ENCODE measurements around the gene EXD2.
"Not testable (repeated sequence)": the region's sequence is repeated elsewhere in the genome, so short reads cannot be mapped to it uniquely, and the experiment has no call there.

EXD2 gene, protein sequence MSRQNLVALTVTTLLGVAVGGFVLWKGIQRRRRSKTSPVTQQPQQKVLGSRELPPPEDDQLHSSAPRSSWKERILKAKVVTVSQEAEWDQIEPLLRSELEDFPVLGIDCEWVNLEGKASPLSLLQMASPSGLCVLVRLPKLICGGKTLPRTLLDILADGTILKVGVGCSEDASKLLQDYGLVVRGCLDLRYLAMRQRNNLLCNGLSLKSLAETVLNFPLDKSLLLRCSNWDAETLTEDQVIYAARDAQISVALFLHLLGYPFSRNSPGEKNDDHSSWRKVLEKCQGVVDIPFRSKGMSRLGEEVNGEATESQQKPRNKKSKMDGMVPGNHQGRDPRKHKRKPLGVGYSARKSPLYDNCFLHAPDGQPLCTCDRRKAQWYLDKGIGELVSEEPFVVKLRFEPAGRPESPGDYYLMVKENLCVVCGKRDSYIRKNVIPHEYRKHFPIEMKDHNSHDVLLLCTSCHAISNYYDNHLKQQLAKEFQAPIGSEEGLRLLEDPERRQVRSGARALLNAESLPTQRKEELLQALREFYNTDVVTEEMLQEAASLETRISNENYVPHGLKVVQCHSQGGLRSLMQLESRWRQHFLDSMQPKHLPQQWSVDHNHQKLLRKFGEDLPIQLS

DNA sequence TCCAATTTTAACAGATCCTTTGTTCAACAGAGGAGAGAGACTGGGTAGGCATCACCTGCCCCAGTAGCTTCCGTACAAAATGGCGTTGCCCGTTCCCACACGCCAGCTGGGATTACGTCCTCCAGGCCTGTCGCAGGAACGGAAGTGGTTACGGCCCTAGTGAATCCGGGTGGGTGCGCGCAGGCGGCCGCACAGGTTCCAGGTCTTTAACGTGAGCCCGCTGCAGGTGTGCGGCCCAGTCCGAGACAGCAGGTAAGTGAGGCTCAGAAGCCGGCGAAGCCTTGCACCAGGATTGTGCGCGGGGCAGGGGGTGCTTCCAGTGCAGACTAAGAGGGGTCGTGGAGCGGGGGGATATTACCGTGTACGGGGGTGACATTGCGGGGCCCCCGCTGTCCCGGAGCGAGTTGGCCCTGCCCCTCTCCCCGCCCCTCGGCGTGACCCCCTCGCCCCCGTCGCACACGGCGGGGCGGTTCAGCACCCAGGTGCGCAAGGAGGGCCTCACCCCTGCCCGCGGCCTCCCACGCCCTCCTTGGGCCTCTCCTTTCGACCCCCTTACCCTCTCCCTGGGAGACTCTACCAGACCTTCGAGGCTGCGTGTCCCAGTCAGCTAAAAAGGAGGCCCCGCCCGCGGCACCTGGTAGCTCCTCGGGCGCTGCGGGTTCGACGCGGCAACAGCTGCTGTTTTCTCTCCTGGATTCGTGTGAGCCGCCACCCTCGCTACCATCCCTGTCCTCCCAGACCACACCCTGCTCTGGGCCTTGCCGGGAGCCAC is at the start of gene EXD2:
TSS of gene EXD2 (plus strand) at position 159 of the 772 bp plus-strand sequence. CDS start 17,973 bp downstream, outside the sequence.
- DNase-seq, result peak; percentile 68

DNA sequence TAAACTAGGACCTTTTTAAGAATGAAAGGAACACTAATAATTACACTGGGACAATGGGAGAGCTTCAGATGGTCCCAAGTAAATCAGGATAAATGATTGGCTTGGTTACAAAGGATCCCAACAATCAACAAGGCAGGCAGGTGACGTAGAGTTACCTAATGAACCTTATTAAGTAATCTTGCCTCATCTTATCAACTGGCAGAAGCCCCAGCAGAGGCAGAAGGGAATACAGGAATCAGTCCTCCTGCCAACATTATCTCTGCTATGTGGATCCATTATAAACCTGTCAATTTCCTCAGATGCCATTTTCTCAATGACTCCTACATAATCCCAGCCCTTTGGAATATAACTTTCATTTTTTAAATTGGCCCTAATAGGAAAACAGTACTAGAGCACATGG is 49.7 kb upstream of the EXD2 start:
- no peak for DNase-seq

DNA sequence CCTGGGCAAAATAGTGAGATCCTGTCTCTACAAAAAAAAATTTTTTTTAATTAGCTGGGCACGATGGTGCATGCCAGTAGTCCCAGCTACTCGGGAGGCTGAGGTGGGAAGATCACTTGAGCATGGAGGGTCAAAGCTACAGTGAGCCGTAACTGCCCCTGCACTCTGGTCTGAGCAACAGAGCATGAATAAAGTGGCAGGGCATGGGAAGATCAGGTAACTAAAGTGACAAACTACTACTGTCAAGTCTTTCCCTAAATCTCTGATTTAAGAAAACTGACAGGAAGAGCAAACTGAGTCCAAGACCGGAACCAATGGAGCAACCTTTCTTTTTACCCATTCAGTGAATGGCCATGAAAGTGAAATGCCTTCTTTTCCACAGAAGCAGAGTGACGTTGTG is 49.2 kb upstream of the EXD2 start:
- no peak for DNase-seq

DNA sequence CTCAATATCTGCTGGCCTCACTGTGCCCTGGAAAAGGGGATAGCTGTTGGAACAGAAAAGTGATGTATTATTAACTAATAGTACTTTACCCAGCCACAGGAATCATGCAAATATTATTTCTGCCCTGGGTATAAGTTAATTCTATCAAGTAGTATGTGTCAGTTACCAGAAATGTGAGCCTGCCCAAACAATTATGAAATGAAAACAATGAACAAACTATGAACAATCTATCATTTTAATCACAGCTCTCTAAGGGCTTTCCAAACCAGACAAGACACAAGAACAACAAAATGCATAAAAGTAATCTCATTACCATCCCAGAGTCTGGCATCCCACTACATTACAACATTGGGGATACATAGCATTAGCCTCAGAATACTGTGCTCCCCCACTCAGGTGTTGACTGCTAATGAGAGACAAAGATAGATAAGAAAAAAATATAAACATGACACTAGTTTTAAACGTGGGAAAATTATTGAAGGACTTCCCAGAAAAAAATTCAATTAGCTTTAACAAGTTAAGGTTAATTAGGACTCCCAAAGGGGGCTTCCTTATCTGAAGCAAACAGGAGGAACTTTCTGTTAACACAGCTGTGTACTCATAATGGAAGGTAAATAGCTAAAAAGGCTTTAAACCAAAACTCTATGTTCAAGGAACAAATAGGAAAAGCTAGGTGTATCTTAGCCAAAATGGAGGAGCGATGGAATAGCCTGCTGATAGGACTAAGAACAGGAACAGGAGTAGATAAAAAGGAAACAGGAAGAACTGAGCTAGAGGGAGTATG is 41.6 kb upstream of the EXD2 start:
- DNase-seq, result peak; percentile 42

DNA sequence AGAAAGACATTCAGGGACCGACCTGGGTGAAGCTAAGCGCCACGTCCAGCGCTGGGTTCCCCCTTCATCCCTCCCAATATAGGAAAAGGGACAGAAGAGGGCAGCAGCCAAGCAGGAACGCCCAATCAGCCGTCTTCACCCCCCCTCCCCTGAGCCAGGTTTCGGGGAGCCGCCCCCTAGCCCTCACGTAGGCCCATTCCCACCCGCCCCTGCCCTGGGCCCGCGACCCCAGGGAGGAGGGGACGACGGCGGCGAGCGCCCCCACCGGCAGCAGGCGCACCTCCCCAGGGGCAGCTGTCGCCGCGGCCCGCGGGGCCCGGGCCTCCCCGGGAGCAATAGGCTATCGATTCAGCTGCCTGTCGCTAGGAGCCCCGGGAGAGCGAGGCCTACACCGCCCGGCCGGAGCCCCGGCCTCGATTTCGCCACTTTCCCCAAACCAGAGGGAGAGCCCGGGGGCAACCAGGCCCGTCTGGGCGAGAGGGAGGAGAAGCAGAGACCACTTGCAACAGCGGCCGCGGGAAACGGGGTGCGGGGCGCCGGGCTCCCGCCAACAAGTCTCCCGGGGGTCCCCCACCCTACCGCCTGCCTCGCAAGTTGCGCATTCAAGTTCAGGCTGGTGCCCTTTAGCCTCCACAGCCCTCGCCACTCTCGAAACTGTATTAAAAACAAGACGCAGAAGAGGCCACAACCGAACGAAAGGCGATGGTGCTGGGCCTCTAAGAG is 39.7 kb upstream of the EXD2 start:
- peak; percentile 76 for DNase-seq

DNA sequence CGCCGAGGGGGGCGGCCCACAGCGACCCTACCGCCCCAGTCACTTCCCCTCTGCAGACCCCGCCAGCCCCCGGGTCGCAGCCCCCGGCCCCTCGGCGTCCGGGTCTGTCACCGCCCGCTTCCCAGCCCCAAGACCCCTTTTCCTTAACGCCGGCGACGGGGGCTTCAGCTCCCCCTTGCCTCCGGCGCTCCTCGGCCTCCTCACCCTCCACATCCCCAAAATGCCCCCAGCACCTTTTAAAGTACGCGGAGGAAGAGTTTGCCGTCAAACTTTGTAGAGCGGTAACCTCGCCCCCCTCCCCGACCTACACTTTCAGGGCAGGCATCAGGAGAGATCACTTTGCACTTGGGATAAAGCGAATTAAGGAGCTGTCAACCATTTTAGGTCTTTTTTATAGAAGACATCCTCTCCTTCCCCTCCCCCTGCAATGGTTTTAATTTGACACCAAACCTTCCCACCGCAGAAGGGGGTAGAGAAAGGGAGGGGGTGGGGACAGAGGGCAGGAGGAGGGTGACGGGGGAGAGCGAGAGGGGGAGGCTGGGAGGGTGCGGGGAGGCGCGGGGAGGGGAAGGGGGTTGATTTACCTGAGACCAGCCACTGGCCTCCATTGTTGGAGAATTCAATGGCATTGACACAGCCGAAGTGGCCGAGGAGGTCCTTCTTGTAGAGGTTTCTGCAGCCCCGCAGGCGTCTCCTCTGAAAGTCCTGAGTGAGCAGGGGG is 39.0 kb upstream of the EXD2 start:
- DNase-seq, result no peak

DNA sequence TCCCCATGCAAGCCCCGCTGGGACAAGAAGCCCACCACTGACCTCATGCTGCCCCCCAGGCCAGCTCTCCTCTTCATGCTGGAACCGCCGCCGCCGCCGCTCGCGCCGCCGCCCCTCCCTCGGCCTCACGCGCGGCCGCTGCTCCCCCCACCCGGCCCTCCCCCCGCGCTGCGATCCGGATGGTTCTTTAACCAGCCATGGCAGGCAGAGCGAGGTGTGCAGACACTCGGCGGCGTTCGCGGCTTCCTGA is 38.5 kb upstream of the EXD2 start, which contains the start of gene DCAF5:
TSS of gene DCAF5 (minus strand) at position 218 of the 250 bp plus-strand sequence. CDS start at position 77, 141 bp downstream.
- DNase-seq, result no peak

DNA sequence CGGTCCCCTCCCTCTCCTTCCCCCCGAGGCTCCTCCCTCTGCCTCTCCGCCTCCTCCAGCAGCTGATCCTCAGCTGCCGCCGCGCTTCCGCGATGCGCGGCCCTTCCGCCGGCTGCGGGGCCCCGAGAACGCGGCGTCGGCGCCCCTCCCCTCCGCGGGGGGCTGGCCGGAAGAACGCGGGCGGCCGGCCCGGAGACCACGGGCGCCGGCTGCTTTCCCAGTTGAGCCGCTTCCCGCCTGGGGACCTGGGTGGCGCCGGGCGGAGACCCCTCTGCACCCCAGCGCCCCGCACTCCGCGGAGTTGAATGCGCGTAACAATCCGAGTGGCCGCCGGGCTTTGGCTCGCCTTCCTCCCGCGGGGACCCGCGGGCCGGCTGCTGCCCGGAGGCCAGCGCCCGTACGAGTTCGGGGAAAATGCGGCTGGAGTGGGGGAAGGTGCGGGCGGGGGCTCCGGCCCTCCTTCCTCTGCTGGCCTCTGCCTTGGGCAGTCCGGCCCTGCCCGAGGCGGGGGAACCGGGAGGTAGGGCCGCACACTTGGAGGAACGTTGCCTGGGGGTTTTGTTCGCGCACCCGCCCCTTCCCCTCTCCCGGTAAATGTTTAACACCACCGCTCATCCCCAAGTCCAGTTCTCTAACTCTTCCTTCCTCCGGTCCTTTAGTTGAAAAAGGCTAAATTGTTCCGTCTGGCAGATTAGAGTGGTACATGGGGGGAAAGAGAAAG is 38.0 kb upstream of the EXD2 start:
- peak; percentile 95 for DNase-seq

DNA sequence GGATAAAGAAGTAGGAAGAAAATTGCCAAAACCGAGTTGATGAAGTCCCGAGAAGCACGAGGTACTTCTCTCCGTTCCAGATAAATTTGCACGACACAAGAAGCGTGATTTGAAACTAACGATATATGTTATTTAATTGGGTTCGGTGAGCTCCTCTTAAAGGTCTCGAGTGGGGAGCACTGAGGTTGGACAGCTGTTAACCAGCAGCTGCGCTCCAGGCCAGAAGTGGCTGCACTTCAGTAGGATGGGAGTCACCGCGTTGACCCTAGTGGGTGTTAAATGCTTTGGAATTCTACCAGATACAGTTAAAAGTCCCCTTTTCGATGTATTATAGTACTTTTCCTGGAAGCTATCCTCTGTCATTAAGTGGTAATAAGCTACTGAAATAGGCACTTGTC is 37.4 kb upstream of the EXD2 start:
- no peak for DNase-seq

DNA sequence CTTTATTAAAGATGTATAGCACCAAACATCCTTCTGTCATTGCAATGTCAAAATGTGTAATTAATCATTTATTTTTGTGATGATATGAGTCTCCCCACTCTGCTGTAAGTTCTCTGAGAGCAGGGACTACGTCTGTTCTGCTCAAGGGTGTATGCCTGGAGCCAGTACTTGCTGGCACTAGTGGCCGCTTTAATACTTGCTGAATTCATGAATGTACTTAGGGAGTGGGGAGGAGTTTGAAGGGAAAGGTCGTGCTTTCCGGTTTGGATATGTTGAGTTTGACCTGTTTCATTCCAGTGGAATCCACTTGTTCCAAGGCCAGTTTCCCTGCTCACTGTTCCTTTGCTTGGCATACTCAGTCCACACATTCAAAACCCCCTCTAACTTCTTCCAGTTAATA is 36.5 kb upstream of the EXD2 start:
- DNase-seq, result peak; percentile 28

DNA sequence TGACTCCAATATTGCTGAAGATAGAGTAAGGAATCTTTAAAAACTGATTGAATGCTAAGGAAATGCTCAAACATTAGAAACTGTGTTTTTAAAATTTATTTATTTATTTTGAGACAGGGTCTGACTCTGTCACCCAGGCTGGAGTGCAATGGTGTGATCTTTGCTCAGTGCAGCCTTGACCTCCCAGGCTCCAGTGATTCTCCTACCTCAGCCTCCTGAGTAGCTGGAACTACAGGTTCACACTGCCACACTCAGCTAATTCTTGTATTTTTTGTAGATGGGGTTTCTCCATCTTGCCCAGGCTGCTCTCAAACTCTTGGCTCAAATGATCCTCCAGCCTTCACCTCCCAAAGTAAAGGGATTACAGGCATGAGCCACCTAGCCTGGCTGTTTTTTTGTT is 35.1 kb upstream of the EXD2 start:
- DNase-seq, result no peak

DNA sequence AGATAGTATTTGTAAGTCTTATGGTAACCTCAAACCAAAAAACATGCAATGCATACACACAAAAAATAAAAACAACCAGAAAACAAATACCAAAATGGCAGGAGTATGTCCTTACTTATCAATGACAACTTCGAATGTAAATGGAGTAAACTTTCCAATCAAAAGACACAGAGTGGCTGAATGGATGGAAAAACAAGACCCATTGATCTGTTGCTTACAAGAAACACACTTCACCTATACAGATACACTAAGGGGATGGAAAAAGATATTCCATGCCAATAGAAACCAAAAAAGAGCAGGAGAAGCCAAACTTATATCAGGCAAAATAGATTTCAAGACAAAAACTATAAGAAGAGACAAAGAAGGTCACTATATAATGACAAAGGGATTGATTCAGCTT is 29.7 kb upstream of the EXD2 start:
- no peak for DNase-seq

DNA sequence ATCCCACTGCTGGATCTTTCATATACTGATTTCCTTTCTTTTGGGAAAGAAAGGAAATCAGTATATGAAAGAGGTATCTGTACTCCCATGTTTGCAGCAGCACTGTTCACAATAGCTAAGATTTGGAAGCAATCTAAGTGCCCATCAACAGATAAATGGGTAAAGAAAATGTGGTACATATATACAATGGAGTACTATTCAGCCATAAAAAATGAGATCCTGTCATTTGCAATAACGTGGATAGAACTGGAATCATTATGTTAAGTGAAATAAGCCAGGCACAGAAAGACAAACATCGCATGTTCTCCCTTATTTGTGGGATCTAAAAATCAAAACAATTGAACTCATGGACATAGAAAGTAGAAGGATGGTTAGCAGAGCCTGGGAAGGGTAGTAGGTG is 25.5 kb upstream of the EXD2 start:
- not testable (repeated sequence) for DNase-seq

DNA sequence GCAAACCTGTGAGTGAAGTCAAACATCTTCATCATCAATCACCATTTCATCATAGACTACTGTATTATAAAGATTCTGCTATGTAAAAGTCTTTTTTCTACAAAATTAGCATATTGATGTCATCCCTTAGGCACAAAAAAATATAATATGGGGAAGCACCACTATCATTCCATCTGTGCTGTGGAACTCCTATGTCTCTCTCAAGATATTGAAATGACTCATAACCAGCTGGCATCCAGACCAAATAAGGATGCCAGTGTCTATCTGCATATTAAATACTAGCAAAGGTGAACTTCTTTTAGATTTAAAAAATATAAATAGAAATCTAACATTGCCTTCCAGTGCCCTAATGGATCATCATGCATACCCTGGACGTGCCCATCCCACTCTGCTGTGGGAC is 20.5 kb upstream of the EXD2 start:
- DNase-seq, result peak; percentile 52

DNA sequence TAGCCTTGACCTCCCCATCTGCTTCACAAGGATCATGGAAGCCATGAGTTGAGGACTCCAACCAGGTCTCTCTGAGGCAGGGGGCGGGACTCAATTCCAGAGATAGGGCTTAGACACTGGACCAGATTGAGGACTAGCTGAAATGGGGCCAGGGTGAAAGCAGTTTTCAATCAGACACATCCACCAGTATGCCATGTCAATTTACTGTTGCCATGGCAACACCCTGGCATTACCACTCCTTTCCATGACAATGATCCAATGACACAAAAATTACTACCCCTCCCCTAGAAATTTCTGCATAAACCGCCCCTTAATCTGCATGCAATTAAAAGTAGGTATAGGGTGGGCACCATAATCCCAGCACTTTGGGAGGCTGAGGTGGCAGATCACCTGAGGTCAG is 19.7 kb upstream of the EXD2 start:
- DNase-seq, result no peak

DNA sequence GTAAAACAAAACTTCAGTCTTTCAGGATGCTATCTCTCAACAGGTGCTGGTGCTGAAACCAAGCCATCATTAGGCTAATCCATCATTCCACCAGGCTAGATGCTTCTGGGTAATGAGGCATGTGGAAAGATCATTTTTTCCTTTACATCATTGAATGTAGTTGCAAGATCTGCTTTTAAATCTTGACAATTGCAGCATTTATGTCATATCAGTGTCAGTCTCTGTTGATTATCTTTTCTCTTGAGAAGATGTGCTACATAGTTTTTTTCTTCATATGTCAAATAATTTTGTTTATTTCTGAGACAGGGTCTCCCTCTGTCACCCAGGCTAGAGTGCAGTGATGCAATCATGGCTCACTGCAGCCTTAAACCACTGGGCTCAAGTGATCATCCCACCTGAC is 16.2 kb upstream of the EXD2 start:
- DNase-seq, result no peak

DNA sequence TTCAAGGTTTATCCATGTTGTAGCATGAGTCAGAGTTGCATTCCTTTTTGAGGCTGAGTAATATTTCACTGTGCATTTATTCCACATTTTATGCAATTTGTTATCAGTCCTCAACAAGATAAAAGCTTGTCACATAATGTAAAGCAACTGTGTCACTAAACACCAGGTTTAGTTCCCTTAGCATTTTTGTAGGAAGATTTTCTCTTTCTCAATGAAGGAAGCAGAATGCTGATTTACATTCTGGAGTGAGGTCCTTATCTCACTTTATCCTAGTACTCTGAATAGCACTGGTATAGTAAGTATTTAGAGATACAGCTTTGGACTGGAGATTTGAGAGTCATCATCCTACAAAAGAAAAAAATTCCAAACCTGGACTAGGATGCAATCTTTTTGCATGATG is 9.8 kb upstream of the EXD2 start:
- DNase-seq, result no peak

DNA sequence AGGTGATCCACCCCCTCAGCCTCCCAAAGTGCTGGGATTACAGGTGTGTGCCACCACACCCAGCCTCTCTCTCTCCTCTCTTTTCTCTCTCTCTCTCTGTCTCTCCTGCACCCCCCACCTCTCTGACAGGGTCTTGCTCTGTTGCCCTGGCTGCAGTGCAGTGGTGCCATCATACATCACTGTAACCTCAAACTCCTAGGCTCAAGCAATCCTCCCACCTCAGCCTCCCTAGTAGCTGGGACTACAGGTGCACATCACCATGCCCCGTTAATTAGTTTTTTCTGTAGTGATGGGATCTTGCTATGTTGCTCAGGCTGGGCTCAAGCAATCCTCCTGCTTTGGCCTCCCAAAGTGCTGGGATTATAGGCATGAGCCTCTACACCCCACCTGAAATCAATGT is 8.7 kb upstream of the EXD2 start:
- not testable (repeated sequence) for DNase-seq

DNA sequence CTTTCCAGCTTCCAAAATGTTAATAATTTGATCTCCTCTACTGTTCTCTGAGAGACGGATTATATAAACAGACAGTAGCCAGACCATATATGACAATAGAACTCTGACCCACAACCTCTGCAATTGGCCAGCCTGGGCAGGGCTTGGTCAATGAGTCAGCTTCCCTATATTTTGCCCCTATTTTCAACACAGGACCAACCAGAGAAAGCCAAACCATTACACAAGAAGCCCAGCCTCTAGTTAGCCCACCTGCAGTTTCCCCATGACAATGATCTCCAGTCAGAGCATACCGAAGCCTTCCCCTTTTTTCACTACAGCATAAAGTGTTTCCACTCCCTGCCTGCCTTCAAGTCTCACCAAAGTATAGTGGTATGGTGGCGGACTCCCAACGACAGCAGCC is 7.6 kb upstream of the EXD2 start:
- no peak for DNase-seq

DNA sequence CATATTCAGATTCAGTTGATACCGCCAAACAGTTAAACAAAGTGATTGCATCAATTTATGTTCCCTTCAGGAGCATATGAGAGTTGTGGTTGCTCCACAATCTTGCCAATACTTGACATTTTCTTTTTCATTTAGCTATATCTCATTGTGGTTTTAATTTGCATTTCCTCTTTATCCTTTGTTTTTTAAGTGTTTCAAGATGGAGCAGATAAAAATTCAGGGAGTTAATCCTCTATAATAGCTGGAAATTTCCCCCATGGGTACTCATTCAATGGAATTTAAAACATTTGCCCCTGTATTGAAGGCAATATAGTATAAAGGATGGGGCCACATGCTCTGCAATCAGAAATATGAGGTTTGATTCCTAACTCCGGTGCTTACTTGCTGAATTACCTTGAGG is 1.1 kb upstream of the EXD2 start:
- no peak for DNase-seq

DNA sequence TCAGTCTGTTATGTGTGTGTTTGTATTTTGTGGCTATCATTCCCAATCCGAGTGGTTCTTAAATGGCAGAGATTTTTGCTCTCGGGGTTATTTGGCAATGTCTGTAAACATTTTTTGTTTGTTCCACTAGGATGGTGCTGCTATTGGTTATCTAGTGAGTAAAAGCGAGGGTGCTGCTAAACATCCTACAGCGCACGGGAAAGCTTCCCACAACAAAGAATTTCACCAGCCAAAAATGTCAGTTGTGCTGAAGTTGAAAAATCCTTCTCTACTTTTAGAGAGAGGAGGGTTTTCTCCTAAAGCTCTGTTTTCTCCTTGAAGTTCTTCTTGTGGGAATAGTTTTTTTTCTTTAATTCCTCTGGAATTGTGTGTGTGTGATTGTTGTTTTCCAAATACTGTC is 2.4 kb downstream of the EXD2 start:
- DNase-seq, result no peak
